ENCODE data around the gene KRTAP6-2.

- TF ChIP-seq POLR2AphosphoS5 (IDR thresholded peaks at IDR 0.05; ENCODE audit: low read depth, low read length): no peak
- no peak for TF ChIP-seq POLR2A (IDR thresholded peaks at IDR 0.05; ENCODE audit: low read depth, low read length)
These were observed 43.9 kb upstream of the KRTAP6-2 start, which contains the start of gene KRTAP20-3 for GRCh38 chr21:30642564-30642963.
